HFF-Myc (cell line): Measurements from ENCODE around the gene MPV17L2.

ENCODE experiments used
- DNase-seq: peaks from one replicate; pipeline ENCODE4 v3.0.0-alpha.2; 2011; ENCODE audit warnings: low read depth; ENCODE audit errors: extremely low read depth
- H3K4me3 ChIP-seq: replicated peaks from 2 replicates; pipeline ENCODE4 v1.5.1; 2011; ENCODE audit warnings: low read depth, mild to moderate bottlenecking, control low read depth, low read length
- CTCF ChIP-seq: IDR thresholded peaks from 2 replicates; pipeline ENCODE4 v1.5.1; 2012; ENCODE audit warnings: mild to moderate bottlenecking, low read depth, low read length, control low read depth; ENCODE audit errors: missing control alignments

The MPV17L2 gene

DNA sequence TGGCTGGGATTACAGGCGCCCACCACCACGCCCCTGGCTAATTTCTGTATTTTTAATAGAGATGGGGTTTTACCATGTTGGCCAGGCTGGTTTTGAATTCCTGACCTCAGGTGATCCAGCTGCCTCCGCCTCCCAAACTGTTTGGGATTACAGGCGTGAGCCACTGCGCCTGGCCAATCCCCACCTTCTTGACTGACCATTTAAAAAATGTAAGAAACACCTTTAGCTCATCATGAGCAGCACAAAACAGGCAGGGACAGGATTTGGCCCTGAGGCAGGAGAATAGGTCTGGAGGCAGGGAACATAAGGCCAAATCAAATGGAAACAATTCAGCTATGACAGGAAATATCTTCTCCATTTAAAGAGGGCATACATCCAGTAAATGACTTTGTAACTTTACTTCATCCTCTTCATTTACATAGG is 1.4 kb upstream of the MPV17L2 start:
- H3K4me3 ChIP-seq = peak overlapping the region; percentile 60
- no peak for DNase-seq
- no peak for TF ChIP-seq CTCF

GRCh38 chr19:18193388-18194180 is 566 bp downstream of the MPV17L2 start:
- peak overlapping the region; percentile 84 for H3K4me3 ChIP-seq
- no peak for TF ChIP-seq CTCF
- DNase-seq = no peak

- no peak for TF ChIP-seq CTCF
- DNase-seq = no peak
- H3K4me3 ChIP-seq = peak overlapping the region; percentile 84
Observed at GRCh38 chr19:18194181-18194530, 1.1 kb downstream of the MPV17L2 start.

DNA sequence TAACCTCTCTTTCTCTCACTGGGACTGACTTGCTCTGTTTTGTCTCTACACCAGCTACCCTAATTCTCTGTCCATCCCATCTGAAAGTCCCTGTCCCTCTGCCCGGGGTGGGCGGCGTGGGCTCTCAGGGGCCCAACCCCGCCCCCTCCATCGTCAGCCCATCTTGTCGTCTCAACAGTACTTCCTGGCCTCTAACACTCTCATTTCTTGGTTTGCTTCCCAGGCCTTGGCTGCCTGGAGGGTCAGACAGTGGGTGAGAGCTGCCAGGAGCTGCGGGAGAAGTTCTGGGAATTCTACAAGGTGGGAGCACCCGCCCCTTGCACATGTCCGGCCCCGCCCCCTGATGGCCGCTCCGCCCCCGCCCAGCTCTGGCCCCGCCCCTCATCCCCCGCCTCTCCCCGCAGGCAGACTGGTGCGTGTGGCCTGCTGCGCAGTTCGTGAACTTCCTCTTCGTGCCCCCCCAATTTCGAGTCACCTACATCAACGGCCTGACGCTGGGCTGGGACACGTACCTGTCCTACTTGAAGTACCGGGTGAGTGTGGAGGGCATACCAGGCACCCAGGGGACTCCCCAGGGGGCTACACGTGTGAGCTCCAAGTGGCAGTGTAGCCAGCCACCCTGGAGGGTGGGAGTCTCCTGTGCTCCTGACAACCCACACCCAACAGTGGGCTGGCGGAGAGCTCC is 1.7 kb downstream of the MPV17L2 start:
- peak overlapping the region; percentile 84 for H3K4me3 ChIP-seq
- no peak for TF ChIP-seq CTCF
- no peak for DNase-seq

DNA sequence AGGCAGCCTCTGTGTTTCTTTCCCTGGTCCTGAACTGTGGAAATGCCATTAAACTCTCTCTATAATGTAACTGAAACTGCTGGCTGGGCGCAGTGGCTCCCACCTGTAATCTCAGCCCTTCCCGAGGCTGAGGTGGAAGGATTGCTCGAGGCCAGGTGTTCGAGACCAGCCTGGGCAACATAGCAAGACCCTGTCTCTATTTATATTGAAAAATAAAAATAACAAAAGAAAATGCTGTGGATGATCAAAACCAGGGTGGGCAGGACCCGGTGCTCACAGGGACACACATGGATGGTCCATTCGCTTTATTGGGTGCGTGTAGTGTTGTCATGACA is 3.5 kb downstream of the MPV17L2 start:
- no peak for DNase-seq
- H3K4me3 ChIP-seq = no peak overlapping the region
- TF ChIP-seq CTCF = no peak

DNA sequence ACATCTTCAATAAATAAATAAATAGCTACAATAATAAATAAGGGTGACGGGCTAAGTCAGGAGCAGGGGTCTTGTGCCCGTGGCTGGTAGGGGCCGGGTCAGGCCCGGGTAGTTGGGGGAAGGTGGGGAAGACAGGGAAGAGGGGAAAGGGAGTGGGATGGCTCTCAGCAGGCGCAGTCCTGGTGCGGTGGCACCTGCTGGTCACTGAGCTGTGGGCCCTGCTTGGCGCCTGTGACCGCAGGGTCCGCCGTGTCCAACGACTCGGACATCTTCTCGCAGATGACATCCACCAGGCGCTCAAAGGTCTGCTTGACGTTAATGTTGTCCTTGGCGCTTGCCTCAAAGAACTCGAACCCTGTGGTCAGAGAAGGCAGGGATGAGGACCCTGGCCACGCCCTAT is 4.3 kb downstream of the MPV17L2 start:
- no peak for TF ChIP-seq CTCF
- H3K4me3 ChIP-seq = no peak overlapping the region
- DNase-seq = no peak

GRCh38 chr19:18197941-18198340 is 4.9 kb downstream of the MPV17L2 start:
- no peak for TF ChIP-seq CTCF
- no peak for DNase-seq

More at GRCh38 chr19:18197941-18198340, 4.9 kb downstream of the MPV17L2 start:
- no peak overlapping the region for H3K4me3 ChIP-seq
